ENCODE measurements around the gene ATP7B.
A peak's percentile ranks its signal among the peaks of the same experiment; 100 is the strongest.
"Not testable (repeated sequence)": the region's sequence is repeated elsewhere in the genome, so short reads cannot be mapped to it uniquely, and the experiment has no call there.

The ATP7B gene

GRCh38 chr13:51913421-51914136 is 97.7 kb downstream of the ATP7B start:
- Histone ChIP-seq H3K4me3 (ENCODE audit: low read length) (no peak overlapping the region), H3K9me3 (ENCODE audit: low read length) (no peaks in the 10 kb centered on the region), H3K4me1 (ENCODE audit: insufficient read depth, low read length) (no peaks in the 10 kb centered on the region), H3K27me3 (ENCODE audit: insufficient read depth, low read length) (no peaks in the 10 kb centered on the region), H2AFZ (ENCODE audit: low read depth, low read length) (no peak overlapping the region), H3K36me3 (ENCODE audit: insufficient read depth, low read length) (no peaks in the 10 kb centered on the region)

- Histone ChIP-seq H3K27me3 (ENCODE audit: insufficient read depth, low read length) (no peaks in the 10 kb centered on the region), H3K4me1 (ENCODE audit: insufficient read depth, low read length) (no peaks in the 10 kb centered on the region), H2AFZ (ENCODE audit: low read depth, low read length) (no peak overlapping the region), H3K4me3 (ENCODE audit: low read length) (no peak overlapping the region), H3K36me3 (ENCODE audit: insufficient read depth, low read length) (no peaks in the 10 kb centered on the region), H3K9me3 (ENCODE audit: low read length) (no peaks in the 10 kb centered on the region)
These were observed 98.6 kb downstream of the ATP7B start for GRCh38 chr13:51912511-51913225.

DNA sequence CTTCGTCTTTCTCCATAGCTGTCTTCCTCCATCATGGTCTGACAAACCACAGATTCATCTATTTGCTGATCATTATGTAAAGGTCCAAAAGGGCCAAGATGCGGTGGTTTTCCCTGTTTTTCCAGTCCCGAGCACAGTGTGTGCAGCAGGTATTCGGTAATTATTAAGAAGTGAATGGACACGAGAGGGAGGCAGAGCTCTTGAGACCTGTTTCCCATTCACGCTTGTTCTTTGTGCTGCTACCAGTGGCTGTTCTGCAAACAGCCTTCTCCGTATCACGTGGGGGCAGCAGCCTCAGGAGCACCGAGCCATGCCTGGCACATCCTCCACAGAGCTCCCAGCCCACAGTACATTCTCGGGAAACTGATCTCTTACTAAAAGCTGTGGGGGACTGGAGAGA is 99.2 kb downstream of the ATP7B start:
- H3K4me1 ChIP-seq (ENCODE audit: insufficient read depth, low read length) = no peaks in the 10 kb centered on the region
- no peaks in the 10 kb centered on the region for H3K27me3 ChIP-seq (ENCODE audit: insufficient read depth, low read length)
- H2AFZ ChIP-seq (ENCODE audit: low read depth, low read length) = no peak overlapping the region
- H3K36me3 ChIP-seq (ENCODE audit: insufficient read depth, low read length) = no peaks in the 10 kb centered on the region
- no peak overlapping the region for H3K4me3 ChIP-seq (ENCODE audit: low read length)
- no peaks in the 10 kb centered on the region for H3K9me3 ChIP-seq (ENCODE audit: low read length)

DNA sequence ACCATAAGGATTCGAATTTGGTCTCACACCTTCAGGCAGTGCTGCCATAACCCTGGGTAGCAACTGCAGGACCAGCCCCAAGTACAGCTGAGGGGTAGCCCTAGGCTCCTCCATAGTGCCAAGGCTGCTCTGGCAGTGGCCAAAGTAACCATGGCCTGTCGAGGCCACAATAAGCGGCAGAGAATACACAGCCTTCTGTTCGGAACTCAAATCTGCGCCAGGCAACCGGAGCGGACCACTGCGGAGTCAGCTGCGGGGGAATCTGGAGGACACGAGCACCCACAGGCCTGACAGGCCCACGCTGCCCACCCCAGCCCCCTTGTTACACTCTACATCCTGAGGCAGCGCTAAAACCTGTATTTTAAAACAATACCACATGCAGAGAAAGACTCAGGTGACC is 100.7 kb downstream of the ATP7B start:
- no peaks in the 10 kb centered on the region for H3K9me3 ChIP-seq (ENCODE audit: low read length)
- no peak overlapping the region for H3K4me3 ChIP-seq (ENCODE audit: low read length)
- H3K27me3 ChIP-seq (ENCODE audit: insufficient read depth, low read length) = no peaks in the 10 kb centered on the region
- H3K36me3 ChIP-seq (ENCODE audit: insufficient read depth, low read length) = no peaks in the 10 kb centered on the region
- no peak overlapping the region for H2AFZ ChIP-seq (ENCODE audit: low read depth, low read length)
- H3K4me1 ChIP-seq (ENCODE audit: insufficient read depth, low read length) = no peaks in the 10 kb centered on the region

DNA sequence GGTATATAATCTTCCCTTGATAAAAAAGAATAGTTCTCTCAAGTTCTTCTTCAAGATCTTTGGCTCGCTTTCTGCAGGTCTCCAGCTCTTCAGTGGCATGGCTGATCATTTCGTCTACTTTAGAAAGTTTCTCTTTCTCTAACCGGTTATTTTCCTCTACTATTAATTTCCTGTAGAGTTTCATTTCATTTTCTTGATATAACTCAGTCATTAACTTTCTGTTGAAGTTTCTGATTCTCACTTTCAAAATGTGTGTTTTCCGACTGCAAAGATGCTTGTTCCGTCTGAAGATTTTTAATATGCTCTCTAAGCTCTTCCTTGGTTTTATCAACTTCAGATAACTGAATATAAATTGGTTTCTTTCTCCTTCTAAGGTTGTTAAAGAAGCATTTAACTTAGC is 102.0 kb downstream of the ATP7B start:
- not testable (repeated sequence) for H3K4me1 ChIP-seq (ENCODE audit: insufficient read depth, low read length); H3K27me3 ChIP-seq (ENCODE audit: insufficient read depth, low read length); H3K4me3 ChIP-seq (ENCODE audit: low read length); H3K36me3 ChIP-seq (ENCODE audit: insufficient read depth, low read length); H3K9me3 ChIP-seq (ENCODE audit: low read length); H2AFZ ChIP-seq (ENCODE audit: low read depth, low read length)

DNA sequence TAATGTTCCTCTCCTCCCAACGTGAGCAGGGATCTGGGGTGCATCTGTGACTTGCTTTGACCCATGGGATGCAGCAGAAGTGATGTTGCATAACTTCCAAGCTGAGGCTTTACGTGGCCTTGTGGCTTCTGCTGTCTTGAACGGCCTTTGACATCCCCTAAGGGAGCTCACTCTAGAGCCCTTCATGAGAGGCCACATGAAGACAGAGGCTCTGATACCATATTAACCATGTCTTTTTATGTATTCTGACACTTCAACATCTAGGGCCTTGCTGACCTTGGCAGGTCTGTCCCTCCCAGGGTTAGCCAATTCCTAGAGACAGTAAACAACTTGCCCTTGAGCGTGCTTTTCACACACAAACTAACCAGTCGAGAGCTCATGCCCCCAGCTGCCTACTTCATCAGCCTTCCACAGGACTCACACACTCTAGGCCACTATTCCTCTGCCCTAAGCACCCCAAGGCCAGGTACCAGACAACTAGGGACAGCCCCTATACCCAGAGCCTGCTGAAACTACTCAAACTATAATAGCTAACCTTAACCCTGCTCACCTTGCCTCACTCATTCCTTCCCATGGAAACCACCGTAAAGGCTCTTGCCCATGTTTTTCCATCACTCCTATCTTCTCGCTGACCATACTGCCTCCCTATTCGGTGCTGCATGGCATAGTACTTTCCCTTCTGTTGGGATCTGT is 104.1 kb downstream of the ATP7B start:
- H3K4me3 ChIP-seq (ENCODE audit: low read length) = no peak overlapping the region
- no peak overlapping the region for H2AFZ ChIP-seq (ENCODE audit: low read depth, low read length)
- no peaks in the 10 kb centered on the region for H3K4me1 ChIP-seq (ENCODE audit: insufficient read depth, low read length)
- H3K36me3 ChIP-seq (ENCODE audit: insufficient read depth, low read length) = no peaks in the 10 kb centered on the region
- H3K27me3 ChIP-seq (ENCODE audit: insufficient read depth, low read length) = no peaks in the 10 kb centered on the region
- no peaks in the 10 kb centered on the region for H3K9me3 ChIP-seq (ENCODE audit: low read length)

DNA sequence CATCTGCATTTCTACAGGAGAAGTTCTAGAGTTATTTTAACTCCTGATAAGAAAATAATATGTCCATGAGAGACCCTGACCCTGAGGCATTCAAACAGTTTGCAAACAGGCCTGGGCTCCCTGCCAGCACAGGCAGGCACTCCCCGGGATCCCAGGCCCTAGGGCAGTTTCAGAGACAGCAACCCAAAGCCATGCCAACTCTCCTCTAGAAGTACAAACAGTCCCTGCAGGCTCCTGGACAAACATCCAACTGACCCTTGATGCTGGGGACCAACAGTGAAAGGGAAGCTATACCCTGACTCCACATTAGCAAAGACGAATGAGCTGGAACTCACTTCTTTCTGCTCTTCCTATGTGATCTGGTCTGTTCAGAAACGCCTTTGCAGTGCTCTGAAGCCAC is 104.7 kb downstream of the ATP7B start:
- Histone ChIP-seq H3K4me1 (ENCODE audit: insufficient read depth, low read length) (no peaks in the 10 kb centered on the region), H3K4me3 (ENCODE audit: low read length) (no peak overlapping the region), H3K36me3 (ENCODE audit: insufficient read depth, low read length) (no peaks in the 10 kb centered on the region), H3K9me3 (ENCODE audit: low read length) (no peaks in the 10 kb centered on the region), H2AFZ (ENCODE audit: low read depth, low read length) (no peak overlapping the region), H3K27me3 (ENCODE audit: insufficient read depth, low read length) (no peaks in the 10 kb centered on the region)

GRCh38 chr13:51905787-51906186 is 105.5 kb downstream of the ATP7B start:
- Histone ChIP-seq H3K36me3 (ENCODE audit: insufficient read depth, low read length) (no peaks in the 10 kb centered on the region), H3K27me3 (ENCODE audit: insufficient read depth, low read length) (no peaks in the 10 kb centered on the region), H2AFZ (ENCODE audit: low read depth, low read length) (no peak overlapping the region), H3K4me3 (ENCODE audit: low read length) (no peak overlapping the region), H3K4me1 (ENCODE audit: insufficient read depth, low read length) (no peaks in the 10 kb centered on the region), H3K9me3 (ENCODE audit: low read length) (no peaks in the 10 kb centered on the region)

GRCh38 chr13:51902776-51903175 is 108.5 kb downstream of the ATP7B start:
- no peaks in the 10 kb centered on the region for H3K36me3 ChIP-seq (ENCODE audit: insufficient read depth, low read length)
- H2AFZ ChIP-seq (ENCODE audit: low read depth, low read length) = no peak overlapping the region
- no peak overlapping the region for H3K4me3 ChIP-seq (ENCODE audit: low read length)
- H3K9me3 ChIP-seq (ENCODE audit: low read length) = no peaks in the 10 kb centered on the region
- H3K4me1 ChIP-seq (ENCODE audit: insufficient read depth, low read length) = no peaks in the 10 kb centered on the region
- no peaks in the 10 kb centered on the region for H3K27me3 ChIP-seq (ENCODE audit: insufficient read depth, low read length)

DNA sequence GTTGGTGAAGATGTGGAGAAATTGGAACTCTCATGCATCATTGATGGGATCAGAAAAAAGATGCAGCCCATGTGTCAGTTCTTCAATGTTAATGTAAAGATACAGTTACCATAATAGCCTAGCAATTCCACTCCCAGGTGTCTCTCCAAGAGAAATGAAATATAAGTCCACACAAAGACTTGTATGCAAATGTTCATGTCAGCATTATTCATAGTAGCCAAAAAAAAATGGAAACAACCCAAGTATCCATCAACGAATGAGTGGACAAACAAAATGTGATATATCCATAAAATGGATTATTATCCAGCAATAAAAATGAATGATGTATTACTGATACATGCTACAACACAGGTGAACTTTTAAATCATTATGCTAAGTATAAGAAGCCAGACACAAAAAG is 110.8 kb downstream of the ATP7B start:
- Histone ChIP-seq H3K4me1 (ENCODE audit: insufficient read depth, low read length) (peaks cover 7% of the 10 kb centered on the region), H3K9me3 (ENCODE audit: low read length) (no peaks in the 10 kb centered on the region), H3K36me3 (ENCODE audit: insufficient read depth, low read length) (no peaks in the 10 kb centered on the region), H3K4me3 (ENCODE audit: low read length) (no peak overlapping the region), H2AFZ (ENCODE audit: low read depth, low read length) (no peak overlapping the region), H3K27me3 (ENCODE audit: insufficient read depth, low read length) (no peaks in the 10 kb centered on the region)

DNA sequence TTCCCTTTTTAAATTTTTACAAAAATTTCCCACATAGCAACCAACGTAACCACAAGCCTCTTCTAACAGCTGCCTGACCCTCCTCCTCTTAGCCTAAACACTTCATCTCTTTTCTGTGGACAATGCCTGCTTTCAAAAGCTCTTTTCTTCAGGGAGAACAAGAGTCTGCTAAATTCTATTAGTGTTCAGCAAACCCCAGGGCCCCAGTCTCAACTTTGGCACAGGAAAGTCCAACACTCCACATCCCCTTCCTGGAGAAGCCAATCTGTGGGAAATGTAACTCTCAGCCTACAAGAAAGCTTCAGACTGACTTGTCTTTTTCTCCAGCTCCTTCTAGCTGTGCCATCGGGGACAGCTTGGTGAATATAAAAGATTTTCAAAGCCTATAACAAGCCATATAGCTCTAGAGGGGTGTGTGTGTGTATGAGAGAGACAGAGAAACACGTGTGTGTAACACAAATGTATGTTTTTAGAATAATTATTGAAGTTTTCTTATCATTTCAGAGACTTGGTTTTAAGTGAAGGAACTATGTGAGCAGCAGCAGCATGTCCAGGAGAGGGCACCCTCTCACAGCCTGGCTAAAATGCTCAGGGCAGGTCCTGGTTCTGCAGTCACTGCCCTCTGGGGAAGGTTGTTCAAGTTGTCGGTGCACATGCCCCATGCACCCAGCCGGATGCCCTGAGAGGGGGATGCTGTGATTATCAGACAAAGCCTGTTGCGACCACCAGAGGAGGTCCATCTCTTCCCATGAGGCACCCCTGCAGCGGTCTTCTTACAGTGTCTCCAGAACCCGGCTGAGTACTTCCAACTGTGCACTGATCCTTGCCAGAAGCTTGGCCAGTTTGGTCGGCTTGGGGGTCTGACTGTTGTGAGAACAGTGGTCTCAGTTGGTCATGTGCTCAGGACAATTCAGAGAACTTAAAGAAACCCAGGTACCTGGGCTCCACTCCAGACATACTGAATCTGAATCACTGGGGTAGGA is 115.1 kb downstream of the ATP7B start:
- Histone ChIP-seq H3K9me3 (ENCODE audit: low read length) (no peaks in the 10 kb centered on the region), H3K27me3 (ENCODE audit: insufficient read depth, low read length) (peaks cover 4% of the 10 kb centered on the region), H3K36me3 (ENCODE audit: insufficient read depth, low read length) (no peaks in the 10 kb centered on the region), H2AFZ (ENCODE audit: low read depth, low read length) (peak overlapping the region; percentile 6), H3K4me1 (ENCODE audit: insufficient read depth, low read length) (peaks cover 10% of the 10 kb centered on the region), H3K4me3 (ENCODE audit: low read length) (no peak overlapping the region)

DNA sequence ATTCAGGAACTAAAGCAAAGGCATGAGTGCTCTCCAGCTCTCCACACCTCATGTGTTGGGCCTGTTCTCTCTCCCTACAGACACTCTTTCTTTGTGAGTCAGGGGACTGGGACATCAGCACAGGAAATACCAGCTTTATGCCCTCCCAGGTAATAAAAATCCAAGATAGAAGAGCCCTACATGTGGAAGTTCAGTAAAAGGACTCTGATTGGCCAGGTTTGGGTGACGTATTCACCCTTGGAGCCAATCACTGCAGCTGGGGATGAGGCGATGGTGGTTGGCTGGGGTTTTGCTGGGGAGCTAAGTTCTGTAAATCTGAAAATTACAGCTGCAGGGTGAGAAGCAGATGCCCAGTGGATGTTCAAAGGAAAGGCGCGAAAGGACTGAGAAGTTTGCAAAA is 117.0 kb downstream of the ATP7B start:
- H3K27me3 ChIP-seq (ENCODE audit: insufficient read depth, low read length) = peaks cover 6% of the 10 kb centered on the region
- H3K4me1 ChIP-seq (ENCODE audit: insufficient read depth, low read length) = peaks cover 10% of the 10 kb centered on the region
- no peaks in the 10 kb centered on the region for H3K9me3 ChIP-seq (ENCODE audit: low read length)
- no peak overlapping the region for H2AFZ ChIP-seq (ENCODE audit: low read depth, low read length)
- no peaks in the 10 kb centered on the region for H3K36me3 ChIP-seq (ENCODE audit: insufficient read depth, low read length)
- H3K4me3 ChIP-seq (ENCODE audit: low read length) = no peak overlapping the region
